ENCODE data around the gene DHRS12.
A peak's percentile ranks its signal among the peaks of the same experiment; 100 is the strongest.

DHRS12 gene

GRCh38 chr13:51758691-51759090 lies 45.3 kb downstream of the DHRS12 start:
- DNase-seq (ENCODE audit: low read depth), result no peak

- DNase-seq (ENCODE audit: low read depth), result no peak
Measured at GRCh38 chr13:51756651-51757050, 47.3 kb downstream of the DHRS12 start.

GRCh38 chr13:51747438-51748434 lies 56.2 kb downstream of the DHRS12 start:
- no peak for DNase-seq (ENCODE audit: low read depth)

DNA sequence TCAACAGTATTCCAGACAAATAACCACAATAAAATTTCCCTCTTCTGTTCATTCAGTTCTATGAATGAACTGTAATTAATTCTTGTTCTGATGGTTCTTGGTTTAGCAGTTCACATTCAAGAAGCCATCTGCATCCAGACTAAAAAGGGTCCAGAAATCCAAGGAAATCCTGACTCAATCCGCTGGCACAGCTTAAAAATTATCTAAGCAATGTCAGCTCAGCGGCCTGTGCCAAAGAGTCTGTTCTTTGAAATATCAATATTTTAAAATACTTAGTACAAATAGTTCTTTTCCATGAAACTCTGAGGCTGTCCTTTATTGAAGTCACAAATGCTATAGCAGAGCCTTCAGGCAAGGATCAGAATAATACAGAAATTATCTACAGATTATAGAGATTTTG lies 57.2 kb downstream of the DHRS12 start:
- no peak for DNase-seq (ENCODE audit: low read depth)

DNA sequence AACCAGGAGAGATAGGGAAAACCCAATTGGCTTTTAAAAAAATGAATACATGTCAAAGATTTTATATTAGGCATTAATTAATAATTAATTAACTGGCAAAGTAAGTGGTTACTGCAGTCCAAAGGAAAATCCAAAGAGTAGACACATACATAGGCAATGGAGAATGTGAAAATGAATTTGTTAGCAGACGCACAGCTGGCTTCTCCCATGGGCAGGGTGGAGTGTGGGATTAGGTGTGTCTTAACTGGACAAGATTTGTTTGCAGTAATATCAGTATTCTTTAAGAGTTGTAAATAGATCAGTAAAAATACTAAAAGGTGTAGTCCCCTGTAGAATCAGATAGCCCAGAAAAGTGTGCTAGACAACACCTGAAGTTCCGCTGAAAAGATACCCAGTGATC lies 58.7 kb downstream of the DHRS12 start:
- DNase-seq (ENCODE audit: low read depth), result no peak

DNA sequence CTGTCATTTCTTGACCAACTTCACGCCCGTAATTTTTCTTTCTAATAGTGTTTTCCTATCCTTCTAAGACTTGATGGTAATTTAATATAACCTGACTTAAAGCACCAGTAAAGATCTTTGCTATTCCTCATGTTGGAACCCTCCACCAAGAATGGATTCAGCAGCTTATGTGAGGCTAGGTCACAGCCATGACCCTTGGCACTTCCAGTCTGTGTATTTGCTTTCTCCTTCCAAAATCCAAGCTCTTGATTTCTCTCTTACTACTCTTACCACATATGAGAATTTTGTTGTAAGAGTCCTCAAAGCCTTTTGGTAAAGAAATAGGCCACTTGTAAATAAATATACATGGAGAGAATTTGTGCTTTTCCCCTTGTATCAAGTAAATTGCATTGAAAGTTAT lies 61.4 kb downstream of the DHRS12 start:
- no peak for DNase-seq (ENCODE audit: low read depth)

DNA sequence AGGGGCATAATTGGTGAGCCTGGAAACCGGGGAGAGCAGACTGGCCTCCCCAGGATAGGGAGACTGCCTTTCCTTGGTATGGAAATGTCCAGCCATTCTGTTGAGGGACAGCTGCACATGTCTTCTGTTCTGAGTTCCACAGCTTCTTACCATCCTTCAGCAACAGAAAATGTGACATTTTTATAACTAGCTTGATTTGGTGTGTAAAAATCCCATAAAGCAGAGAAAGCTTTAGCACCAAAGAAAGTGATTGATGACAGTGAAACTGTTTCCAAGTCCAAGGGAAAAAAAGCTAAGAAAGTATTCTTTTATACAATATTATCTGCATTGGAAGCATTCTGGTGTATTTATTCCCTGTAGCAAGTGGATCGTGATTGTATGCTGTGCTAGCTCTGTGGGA lies 61.9 kb downstream of the DHRS12 start:
- no peak for DNase-seq (ENCODE audit: low read depth)

GRCh38 chr13:51740698-51741097 lies 63.3 kb downstream of the DHRS12 start:
- DNase-seq (ENCODE audit: low read depth), result no peak

DNA sequence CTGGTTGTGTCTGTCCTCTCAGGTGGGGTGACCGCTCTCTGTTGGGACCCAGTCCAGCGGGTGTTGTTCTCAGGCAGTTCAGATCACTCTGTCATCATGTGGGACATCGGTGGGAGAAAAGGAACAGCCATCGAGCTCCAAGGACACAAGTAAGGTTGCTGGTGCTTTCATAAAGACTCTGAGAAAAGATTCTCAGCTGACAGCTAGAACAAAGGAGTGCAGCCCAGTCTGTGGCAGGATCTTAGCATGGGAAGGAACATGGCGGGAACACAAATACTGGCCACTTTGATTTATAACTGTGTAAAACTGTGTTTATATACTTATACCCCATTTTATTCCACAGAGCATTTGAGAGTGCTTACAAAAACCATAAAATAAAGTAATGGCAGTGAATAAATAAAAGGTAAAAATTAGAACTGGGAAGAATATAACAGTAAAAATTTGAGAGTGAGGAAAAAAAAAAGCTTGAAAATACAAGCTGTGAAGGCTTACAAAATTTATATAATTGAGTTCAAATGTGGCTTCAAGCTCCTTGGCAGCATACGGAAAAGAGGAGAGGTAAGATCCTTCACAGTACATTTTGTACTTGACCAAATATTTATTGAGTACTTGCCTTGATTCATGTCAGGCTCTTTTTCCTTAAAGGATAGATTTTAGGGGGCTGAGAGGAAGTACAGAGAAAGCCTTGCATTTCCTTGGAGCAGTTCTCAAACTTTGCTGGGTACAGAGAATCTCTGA lies 64.8 kb downstream of the DHRS12 start:
- DNase-seq (ENCODE audit: low read depth), result no peak

DNA sequence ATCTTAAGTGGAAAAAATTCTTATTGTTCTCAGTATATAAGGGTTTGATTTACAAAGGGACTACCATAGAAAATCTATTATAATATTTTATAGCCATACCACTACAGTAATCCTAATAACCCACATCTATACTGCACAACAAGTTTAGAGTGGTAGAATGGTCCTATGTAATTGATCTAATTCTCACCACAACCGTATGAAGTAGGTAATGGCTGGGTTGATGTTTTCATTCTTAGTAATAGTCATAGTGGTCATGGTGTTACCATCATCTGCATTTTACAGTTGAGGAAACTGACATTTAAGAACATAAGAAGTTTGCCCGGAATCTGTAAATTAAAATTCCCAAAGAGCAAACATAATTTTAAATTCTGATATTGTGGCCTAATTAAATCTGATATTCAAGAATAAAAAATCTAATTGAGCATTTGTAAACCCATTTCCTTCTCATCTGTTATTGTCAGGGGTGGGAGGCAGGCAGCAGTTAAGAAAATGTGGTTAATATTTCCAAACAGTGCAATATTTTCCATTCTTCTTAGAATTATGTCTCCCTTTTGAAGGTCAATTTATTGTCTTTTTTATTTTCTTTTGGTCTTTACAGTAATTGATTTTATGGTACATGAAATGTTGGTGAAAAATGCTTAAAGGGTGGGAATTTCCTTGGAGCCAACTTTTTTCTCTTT lies 65.6 kb downstream of the DHRS12 start:
- DNase-seq (ENCODE audit: low read depth), result no peak

DNA sequence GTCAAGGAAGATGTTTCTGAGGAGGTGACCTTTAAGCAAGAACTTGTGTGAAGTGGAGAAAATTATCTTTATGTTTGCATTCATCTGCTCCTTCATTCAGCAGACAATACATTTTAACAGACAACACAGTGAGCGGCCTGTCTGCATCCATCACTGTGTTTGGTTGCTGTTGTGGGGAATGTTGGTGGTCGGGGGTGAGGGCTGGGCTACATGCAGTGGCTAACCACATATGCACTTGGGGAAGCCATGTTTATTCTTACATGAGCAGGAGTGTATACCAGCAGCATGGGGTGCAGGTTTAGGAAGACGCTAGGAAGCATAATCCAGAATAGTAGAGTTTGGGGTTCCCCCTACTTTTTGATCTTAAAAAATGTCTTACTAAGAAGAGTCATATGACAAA lies 66.4 kb downstream of the DHRS12 start:
- DNase-seq (ENCODE audit: low read depth), result no peak

DNA sequence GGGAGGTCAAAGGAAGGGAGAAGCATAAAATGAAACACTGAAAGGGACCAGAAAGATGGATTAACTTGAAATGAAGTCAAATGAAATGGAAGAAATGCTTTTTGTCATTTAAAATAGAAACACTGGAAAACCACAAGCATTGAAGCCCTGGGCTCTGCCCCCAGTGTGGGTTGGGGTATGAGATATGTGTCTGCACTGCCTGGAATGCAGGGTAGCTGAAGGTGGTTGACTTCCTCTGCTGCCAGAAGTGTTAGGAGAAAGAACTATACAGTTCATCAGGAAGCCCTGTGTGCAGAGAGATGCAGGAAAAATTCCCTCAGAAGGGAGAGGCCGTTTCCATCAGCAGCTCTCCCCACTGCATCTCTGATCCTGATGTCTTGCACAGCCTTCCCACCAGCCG lies 69.2 kb downstream of the DHRS12 start:
- DNase-seq (ENCODE audit: low read depth), result no peak

GRCh38 chr13:51733374-51734298 lies 70.3 kb downstream of the DHRS12 start:
- DNase-seq (ENCODE audit: low read depth), result no peak

- DNase-seq (ENCODE audit: low read depth), result no peak
Measured at GRCh38 chr13:51731759-51732158, 72.2 kb downstream of the DHRS12 start.

DNA sequence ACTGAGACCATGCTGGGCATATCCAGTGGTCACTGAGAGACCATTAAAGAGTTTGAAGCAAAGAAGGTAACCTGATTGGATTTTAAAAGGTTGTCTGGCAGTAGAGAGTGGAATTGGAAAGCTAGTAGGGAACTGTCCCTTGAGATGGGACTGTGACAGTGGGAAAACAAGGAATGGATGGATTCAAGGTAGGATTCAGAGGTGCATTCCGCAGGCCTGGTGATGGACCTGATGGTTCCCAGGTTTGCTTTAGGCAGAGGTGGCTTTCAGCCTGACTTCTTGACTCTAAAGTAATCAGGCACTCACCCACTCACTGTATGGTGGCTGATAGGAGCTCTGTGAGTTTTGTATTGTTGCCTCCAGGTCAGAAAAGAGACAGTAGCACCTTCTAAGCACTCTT lies 73.0 kb downstream of the DHRS12 start:
- DNase-seq (ENCODE audit: low read depth), result no peak

GRCh38 chr13:51729866-51730553 lies 74.0 kb downstream of the DHRS12 start:
- peak; percentile 49 for DNase-seq (ENCODE audit: low read depth)

GRCh38 chr13:51728972-51729371 lies 75.0 kb downstream of the DHRS12 start:
- DNase-seq (ENCODE audit: low read depth), result no peak

GRCh38 chr13:51728275-51728673 lies 75.7 kb downstream of the DHRS12 start:
- no peak for DNase-seq (ENCODE audit: low read depth)

- DNase-seq (ENCODE audit: low read depth), result no peak
Measured at GRCh38 chr13:51727634-51728274, 76.2 kb downstream of the DHRS12 start.

DNA sequence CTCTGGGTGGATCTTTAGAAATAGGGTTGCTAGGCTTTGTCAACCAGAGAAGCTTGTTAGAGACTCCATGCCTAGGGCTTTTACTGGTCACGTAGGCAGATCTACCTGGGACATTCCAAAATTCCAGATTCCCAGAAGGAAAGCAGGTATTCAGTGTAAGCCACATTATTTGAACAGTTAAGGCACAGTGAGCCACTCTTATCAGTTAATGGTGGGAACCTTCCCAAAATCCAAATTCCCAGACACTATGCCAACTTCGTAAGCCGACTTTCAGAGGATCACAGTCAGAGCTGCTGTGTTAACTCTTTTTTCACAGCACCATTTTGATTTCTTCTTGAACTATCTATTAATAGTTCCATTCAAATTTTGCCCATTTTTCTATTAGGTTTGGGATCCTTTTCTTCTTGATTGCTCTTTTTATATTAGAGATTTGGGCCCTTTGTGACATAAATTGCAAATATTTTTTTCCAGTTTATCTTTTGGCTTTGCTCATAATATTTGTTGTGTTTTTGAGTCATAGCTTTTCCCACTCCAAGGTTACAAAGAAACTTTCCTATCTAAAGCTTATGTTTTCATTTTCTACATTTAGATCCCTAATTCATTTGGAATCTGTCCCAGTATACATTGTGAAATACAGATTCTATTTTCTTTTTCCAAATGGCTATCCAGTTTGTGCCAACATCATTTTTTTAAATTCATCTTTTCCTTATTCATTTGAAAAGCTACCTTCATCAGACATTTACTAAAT lies 77.3 kb downstream of the DHRS12 start:
- no peak for DNase-seq (ENCODE audit: low read depth)

Measured in activated T-cell treated with anti-CD3 and anti-CD28 coated beads for 48 hours (primary cell).